ENCODE data around the gene SORCS2.

Gene SORCS2

GRCh38 chr4:7631288-7632014, 439.1 kb downstream of the SORCS2 start:
- no peak for DNase-seq

- DNase-seq: no peak
These were observed 440.0 kb downstream of the SORCS2 start for GRCh38 chr4:7632341-7632740.

GRCh38 chr4:7632971-7633370, 440.6 kb downstream of the SORCS2 start:
- no peak for DNase-seq

- DNase-seq: no peak
These were observed 442.4 kb downstream of the SORCS2 start for GRCh38 chr4:7634661-7635251.

GRCh38 chr4:7635445-7636239, 443.3 kb downstream of the SORCS2 start:
- DNase-seq: no peak

GRCh38 chr4:7636240-7636508, 443.8 kb downstream of the SORCS2 start:
- no peak for DNase-seq

GRCh38 chr4:7637139-7637538, 444.8 kb downstream of the SORCS2 start:
- DNase-seq: no peak

GRCh38 chr4:7637971-7638370, 445.6 kb downstream of the SORCS2 start:
- no peak for DNase-seq

- no peak for DNase-seq
These were observed 446.2 kb downstream of the SORCS2 start for GRCh38 chr4:7638489-7638888.

- DNase-seq: no peak
These were observed 446.8 kb downstream of the SORCS2 start for GRCh38 chr4:7638984-7639789.

- no peak for DNase-seq
These were observed 447.8 kb downstream of the SORCS2 start for GRCh38 chr4:7640136-7640535.

GRCh38 chr4:7641712-7642111, 449.4 kb downstream of the SORCS2 start:
- no peak for DNase-seq

- no peak for DNase-seq
These were observed 450.6 kb downstream of the SORCS2 start for GRCh38 chr4:7642741-7643458.

GRCh38 chr4:7645158-7645557, 452.8 kb downstream of the SORCS2 start:
- no peak for DNase-seq

- no peak for DNase-seq
These were observed 453.6 kb downstream of the SORCS2 start for GRCh38 chr4:7645956-7646355.

- no peak for DNase-seq
These were observed 454.2 kb downstream of the SORCS2 start for GRCh38 chr4:7646384-7647061.

GRCh38 chr4:7647186-7647585, 454.8 kb downstream of the SORCS2 start:
- DNase-seq: no peak

GRCh38 chr4:7647600-7648543, 455.5 kb downstream of the SORCS2 start:
- no peak for DNase-seq

- DNase-seq: no peak
These were observed 456.4 kb downstream of the SORCS2 start for GRCh38 chr4:7648544-7649395.

- DNase-seq: no peak
These were observed 457.0 kb downstream of the SORCS2 start for GRCh38 chr4:7649411-7649740.
